SK-N-SH treated with all-trans-retinoic acid at 6 μM for 48 hours (cell line): Measurements from ENCODE around the gene GPX4.

Experiments
- ARNTL ChIP-seq: fragments of 450-650 bp; formaldehyde crosslinking; IDR thresholded peaks from 2 replicates; pipeline ENCODE4 v1.5.0; 2020; ENCODE audit warnings: low read depth, mild to moderate bottlenecking, moderate library complexity, borderline replicate concordance
- ESRRG ChIP-seq: fragments of 250-450 bp; sonication (Bioruptor Pico); IDR thresholded peaks from 2 replicates; pipeline ENCODE4 v1.6.1; 2021; ENCODE audit warnings: mild to moderate bottlenecking
- OSR1 ChIP-seq: fragments of 250-450 bp; sonication (Bioruptor Pico); IDR thresholded peaks from 2 replicates; pipeline ENCODE4 v1.8.0; 2022; ENCODE audit warnings: moderate library complexity, mild to moderate bottlenecking, inconsistent platforms
- TCF4 ChIP-seq: fragments of 250-450 bp; sonication (Bioruptor Pico); IDR thresholded peaks from 2 replicates; pipeline ENCODE4 v1.8.0; 2021; ENCODE audit warnings: mild to moderate bottlenecking, moderate library complexity, borderline replicate concordance
- ZFP3 ChIP-seq: fragments of 250-450 bp; sonication (Bioruptor Pico); IDR thresholded peaks from 2 replicates; pipeline ENCODE4 v1.5.0; 2020; ENCODE audit warnings: mild to moderate bottlenecking, moderate library complexity

DNA sequence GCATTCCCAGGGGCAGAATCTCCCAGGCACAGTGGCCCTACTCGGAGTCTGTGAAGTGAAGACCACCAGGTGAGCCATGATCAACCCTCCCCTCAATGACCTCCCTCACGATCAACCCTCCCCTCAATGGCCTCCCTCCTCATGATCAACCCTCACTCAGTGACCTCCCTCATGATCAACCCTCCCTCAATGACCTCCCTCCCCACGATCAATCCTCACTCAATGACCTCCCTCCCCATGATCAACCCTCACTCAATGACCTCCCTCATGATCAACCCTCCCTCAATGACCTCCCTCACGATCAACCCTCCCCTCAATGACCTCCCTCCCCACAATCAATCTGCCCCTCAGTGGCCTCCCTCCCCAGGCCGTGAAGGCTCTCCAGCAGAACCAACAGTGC is 38.1 kb downstream of the GPX4 start:
- TF ChIP-seq TCF4 (CRISPR knock-in tag): no peak
- no peak for TF ChIP-seq ARNTL (CRISPR knock-in tag)
- no peak for TF ChIP-seq ZFP3 (CRISPR knock-in tag)
- no peak for TF ChIP-seq ESRRG
- TF ChIP-seq OSR1 (CRISPR knock-in tag): no peak
